Activated T-cell treated with anti-CD3 and anti-CD28 coated beads for 1 hour (primary cell): Measurements from ENCODE around the gene RBMS2.

Experiments used
- DNase-seq: peaks from one replicate; pipeline ENCODE4 v3.0.0-alpha.2; 2020; ENCODE audit warnings: low read depth

Gene RBMS2

GRCh38 chr12:56631790-56632700 is 110.4 kb downstream of the RBMS2 start:
- DNase-seq, result peak; percentile 33

GRCh38 chr12:56632701-56633467 is 111.3 kb downstream of the RBMS2 start:
- no peak for DNase-seq

- DNase-seq, result no peak
These were observed 112.0 kb downstream of the RBMS2 start for GRCh38 chr12:56633468-56634241.

- no peak for DNase-seq
These were observed 112.7 kb downstream of the RBMS2 start for GRCh38 chr12:56634242-56634836.

- DNase-seq, result peak; percentile 55
These were observed 113.5 kb downstream of the RBMS2 start for GRCh38 chr12:56634837-56635791.

- peak; percentile 70 for DNase-seq
These were observed 114.4 kb downstream of the RBMS2 start for GRCh38 chr12:56635806-56636674.

GRCh38 chr12:56636675-56637540 is 115.3 kb downstream of the RBMS2 start:
- DNase-seq, result peak; percentile 95

GRCh38 chr12:56637621-56638020 is 116.0 kb downstream of the RBMS2 start:
- no peak for DNase-seq

- DNase-seq, result no peak
These were observed 119.6 kb downstream of the RBMS2 start for GRCh38 chr12:56641219-56641618.

- no peak for DNase-seq
These were observed 123.0 kb downstream of the RBMS2 start for GRCh38 chr12:56644654-56645053.

- DNase-seq, result no peak
These were observed 123.6 kb downstream of the RBMS2 start for GRCh38 chr12:56645201-56645716.
